HG02885 (cell line): ENCODE results near the gene LRMDA.

Experiments used
- ATAC-seq: cut with Tn5 transposase; IDR thresholded peaks from one replicate; pipeline ENCODE4 v1.9.1; 2021; ENCODE audit warnings: mild to moderate bottlenecking; ENCODE audit not compliant: unreplicated experiment, poor library complexity

The LRMDA gene

GRCh38 chr10:76023007-76023406 lies 591.6 kb downstream of the LRMDA start:
- no peak for ATAC-seq

DNA sequence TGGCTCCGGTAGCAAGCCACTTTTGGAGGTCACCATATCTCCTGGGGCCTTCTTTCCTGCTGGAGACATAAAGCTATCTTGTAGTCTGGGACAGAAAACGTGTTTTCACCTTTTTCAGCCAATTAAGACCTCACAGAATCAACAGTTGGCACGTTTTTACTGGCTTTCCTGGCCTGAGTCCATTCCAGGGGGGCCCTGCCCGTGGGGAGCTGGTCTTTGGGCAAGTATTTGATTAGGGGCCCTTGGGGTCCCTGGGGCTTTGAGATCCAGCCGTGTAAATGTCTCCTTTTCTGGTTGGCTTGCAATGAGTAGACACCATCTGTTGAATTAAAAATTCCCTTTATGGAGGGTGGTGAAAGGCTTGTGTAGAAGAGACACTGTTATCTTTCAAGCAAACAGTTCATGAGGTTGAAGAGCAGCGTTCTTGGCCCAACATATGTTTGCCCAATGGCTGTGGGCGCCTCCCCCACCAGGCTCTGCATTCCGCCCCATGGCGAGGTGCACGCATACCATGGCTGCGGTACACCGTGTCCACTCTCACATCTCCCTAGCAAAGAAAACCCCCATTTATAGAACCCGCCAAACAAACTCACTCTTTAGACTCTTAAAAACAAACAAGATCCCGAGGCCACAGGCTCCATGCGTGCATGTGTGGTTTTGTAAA lies 593.2 kb downstream of the LRMDA start:
- ATAC-seq, result no peak

- ATAC-seq, result no peak
These were observed 593.7 kb downstream of the LRMDA start for GRCh38 chr10:76025124-76025477.

GRCh38 chr10:76026176-76026771 lies 594.9 kb downstream of the LRMDA start:
- ATAC-seq, result no peak

DNA sequence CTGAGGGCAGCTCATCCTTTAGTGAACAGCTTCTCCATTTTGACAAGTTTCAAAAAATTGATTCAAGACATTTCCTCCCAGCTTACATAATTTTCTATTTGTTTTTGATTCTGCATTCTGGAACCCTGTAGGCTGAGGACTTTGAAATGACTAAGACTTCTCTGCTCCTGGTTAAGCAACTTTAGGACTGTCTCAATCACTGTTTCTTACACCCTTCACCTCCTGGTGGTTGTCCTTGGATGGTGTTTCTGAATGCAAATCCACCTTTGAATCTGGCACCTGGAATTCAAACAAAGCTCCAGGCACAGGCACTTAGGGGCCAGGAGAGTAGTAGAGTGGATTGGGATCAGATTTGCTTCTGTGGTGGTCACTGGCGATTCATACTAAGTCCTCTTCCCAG lies 595.5 kb downstream of the LRMDA start:
- ATAC-seq, result no peak

DNA sequence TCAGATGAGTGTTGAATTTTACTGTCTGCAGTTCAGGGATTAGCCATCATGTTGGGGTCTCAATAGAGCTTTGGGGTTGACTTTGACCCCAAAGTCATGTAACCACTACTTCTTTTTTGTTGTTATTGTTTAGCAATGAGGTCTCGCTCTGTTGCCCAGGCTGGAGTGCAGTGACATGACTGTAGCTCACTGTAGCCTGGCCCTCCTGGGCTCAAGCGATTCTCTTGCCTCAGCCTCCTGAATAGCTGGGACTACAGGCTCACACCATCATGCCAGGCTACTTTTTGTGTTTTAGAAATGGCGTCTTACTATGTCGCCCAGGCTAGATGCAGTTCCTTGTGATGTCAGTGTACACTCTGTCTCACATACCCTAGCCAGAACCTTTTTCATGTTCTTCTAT lies 598.4 kb downstream of the LRMDA start:
- ATAC-seq, result no peak

GRCh38 chr10:76031099-76031498 lies 599.7 kb downstream of the LRMDA start:
- ATAC-seq, result no peak

DNA sequence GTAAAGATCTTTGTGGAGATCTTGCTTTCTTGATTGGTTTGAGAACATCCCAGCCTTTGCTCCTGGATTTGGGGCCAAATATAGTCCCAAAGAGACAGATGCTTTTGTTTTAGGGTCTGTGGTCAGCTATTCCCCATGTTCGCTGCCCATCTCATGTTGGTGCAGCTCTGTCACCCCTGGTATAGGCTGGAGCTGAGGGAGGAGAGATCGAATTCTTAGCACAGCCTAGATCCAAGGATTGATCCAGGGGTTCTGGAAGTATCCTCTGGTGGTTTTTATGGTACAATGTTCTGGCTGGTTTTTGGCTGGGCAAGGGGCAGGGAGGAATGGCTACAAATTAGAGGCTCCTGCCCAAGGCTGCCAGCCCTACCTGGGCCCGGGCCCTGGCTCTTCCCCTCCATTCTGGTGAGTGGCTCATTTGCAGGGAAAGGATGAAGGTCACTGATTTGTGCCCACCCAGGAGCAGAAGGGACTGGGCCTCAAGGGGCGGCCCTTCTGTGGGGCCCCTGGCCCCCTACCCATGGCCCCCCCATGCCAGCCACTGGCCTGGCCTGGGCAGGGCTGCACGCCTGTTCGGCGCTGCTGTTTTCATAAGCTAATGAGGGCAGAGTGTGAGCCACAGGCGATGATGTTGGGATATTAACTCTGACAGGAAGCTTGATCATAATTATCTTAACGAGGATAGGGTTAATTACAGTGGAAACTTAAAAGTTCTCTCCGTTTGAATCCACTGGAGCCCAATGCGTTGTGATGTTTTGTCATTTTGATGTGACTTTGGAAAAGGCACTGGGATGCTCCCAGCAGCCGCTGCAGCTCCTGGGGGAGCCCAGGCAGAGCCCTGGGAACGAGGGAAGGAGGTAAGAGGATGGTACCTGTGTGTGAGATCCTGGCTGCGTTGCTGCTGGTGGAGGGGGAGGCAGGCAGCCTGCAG lies 600.6 kb downstream of the LRMDA start:
- no peak for ATAC-seq

DNA sequence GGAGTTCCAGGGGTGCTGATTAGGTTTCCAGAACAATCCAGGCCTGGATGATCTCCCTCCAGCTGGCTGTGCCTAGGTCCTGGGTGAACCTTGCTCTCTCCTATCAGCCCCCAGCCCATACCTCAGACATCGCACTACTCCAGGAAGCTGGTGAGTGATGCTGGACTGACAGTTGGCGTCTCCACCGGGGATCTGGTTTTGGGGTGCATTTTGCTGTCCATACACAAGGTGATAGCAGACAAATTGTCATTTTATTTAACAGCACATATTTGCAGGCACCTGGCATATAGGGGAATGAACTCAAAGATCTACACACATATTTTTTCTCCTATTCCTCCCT lies 601.2 kb downstream of the LRMDA start:
- no peak for ATAC-seq

- no peak for ATAC-seq
These were observed 602.2 kb downstream of the LRMDA start for GRCh38 chr10:76033457-76034196.

DNA sequence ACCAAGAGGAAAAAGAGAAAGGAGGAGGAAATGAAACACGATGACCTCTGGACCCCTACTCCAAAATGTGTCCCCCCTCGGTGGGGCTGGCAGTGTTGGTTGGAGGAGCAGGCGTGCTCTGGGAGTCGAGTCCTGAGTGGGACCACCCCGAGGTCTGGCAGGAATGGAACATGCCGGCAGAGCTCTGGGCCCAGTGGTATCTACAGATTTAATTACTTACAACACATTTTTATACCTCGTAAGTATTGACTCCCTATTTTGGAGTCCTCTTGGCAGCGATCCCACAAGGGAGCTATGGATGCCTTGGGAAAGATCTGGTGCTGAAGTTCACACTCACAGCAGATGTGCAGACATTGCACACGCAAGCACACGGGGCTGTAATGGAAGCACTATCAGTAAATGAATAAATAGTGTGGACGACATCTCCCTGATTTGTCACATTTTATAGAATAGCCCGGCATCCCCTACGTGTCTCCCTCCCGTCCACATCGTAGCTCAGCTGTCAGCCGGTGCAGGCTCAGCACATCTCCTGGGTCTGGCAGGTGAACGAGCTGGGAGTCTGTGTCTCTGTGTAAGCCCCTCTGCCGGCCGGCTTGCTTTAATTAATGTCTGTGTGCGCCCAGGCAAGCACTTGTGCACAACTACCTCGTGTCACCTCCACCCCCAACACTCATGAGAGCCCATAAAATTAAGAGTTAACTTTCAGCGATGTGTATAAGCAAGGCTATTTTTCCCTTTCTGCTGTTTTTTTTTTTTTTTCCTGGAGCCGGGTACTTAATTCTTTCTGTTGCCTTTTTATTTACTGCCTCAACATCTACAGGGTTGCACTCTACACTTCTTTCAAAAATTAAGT lies 603.2 kb downstream of the LRMDA start:
- ATAC-seq, result no peak

- ATAC-seq, result no peak
These were observed 604.0 kb downstream of the LRMDA start for GRCh38 chr10:76035206-76036110.

GRCh38 chr10:76036111-76036940 lies 604.9 kb downstream of the LRMDA start:
- ATAC-seq, result peak; percentile 91

DNA sequence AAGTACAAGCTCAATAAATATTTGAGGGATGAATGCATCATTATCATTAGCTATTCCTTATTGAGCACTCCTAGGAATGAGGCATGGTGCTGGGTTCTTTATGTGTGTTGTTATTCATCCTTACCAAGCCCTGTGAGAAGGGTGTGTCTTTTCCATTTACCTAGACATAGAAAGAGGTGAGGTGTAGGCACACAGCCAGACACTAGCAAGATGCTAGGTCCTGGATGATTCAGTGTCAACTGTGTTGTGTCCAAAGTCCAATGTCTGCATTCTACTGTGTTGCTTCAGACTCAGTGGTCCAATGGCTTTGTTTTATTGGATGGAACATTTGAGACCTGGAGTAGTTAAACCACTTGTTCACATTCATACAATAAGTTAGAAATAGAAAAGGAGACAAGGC lies 605.5 kb downstream of the LRMDA start:
- ATAC-seq, result no peak

DNA sequence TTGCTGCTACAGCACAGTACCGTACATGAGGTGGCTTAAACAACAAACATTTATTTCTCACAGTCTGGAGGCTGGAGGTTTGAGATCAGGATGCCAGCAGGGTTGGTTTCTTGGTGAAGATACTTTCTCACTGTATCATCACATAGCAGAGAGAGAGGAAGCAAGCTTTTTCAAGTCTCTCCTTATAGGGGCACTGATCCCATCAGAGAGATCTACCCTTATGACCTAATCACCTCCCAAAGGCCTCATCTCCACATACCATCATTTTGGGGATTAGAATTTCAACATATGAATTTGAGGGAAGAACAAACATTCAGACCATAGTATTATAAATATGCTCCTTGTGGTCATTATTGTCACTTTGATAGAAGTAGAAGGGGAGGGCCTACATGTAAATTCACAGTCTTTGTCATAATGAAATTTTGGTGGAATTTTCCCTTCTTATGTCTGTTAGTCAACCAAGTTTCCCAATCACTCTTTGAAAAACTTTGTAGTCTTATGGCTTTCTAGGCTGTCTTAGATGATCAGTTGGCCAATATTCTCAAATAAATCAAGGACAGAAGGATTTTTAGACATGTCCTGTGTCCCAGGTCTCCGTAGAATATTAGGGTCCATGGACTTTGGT lies 606.2 kb downstream of the LRMDA start:
- no peak for ATAC-seq

DNA sequence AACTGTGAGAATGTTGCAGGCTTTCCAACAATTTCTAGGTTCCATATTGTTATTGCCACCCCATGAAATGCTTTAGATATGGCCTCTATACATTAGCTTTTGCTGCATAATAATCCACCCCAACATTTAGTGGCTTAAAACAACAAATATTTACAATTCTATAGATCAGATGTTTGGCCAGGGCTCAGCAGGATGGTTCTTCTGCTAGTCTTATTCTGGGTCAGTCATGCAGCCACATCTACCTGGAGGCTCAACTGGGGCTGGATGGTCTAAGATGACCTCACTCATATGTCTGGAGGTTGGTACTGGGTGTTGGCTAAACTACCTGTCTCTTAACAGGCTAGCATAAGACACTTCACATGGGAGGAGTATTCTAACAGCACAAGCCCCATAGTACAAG lies 607.3 kb downstream of the LRMDA start:
- no peak for ATAC-seq

DNA sequence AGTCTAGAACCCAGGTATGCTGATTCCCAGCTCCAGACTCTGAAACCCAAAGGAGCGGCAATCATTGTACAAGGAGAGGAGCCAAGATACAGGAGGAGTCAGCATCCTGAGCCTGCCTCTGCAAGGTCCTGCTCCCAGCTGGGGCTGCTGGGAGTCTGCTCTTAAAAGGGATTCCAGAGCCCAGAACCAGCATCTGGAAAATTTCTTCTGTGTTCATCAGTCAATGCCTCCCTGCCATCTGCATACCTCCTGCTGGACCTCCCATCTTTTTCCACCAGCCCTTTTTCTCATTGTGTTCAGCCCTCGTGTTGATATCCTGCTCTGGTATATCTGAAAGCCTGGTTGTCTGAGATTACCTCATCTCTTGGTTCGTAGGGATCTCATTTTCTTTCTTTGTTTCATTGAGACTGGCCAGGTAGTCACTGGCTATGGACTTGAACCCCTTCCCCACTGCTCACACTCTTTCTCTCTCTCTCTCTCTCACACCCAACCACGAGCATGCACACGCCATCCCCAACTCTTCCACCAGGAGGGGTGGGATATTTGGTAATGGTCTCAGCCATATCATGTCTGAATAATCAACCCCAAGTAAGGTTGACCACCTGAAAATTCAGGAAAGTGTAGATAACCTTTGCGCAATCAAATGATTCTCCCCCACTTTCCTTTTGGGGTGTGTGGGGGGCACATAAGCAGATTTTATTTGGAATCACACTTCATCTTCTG lies 608.8 kb downstream of the LRMDA start:
- no peak for ATAC-seq
